ENCODE data around the gene IRF8.

DNA sequence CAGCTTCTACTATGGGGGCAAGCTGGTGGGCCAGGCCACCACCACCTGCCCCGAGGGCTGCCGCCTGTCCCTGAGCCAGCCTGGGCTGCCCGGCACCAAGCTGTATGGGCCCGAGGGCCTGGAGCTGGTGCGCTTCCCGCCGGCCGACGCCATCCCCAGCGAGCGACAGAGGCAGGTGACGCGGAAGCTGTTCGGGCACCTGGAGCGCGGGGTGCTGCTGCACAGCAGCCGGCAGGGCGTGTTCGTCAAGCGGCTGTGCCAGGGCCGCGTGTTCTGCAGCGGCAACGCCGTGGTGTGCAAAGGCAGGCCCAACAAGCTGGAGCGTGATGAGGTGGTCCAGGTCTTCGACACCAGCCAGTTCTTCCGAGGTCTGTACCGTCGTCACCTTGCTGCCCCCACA lies 19.5 kb downstream of the IRF8 start:
- TF ChIP-seq, protein P1, sequence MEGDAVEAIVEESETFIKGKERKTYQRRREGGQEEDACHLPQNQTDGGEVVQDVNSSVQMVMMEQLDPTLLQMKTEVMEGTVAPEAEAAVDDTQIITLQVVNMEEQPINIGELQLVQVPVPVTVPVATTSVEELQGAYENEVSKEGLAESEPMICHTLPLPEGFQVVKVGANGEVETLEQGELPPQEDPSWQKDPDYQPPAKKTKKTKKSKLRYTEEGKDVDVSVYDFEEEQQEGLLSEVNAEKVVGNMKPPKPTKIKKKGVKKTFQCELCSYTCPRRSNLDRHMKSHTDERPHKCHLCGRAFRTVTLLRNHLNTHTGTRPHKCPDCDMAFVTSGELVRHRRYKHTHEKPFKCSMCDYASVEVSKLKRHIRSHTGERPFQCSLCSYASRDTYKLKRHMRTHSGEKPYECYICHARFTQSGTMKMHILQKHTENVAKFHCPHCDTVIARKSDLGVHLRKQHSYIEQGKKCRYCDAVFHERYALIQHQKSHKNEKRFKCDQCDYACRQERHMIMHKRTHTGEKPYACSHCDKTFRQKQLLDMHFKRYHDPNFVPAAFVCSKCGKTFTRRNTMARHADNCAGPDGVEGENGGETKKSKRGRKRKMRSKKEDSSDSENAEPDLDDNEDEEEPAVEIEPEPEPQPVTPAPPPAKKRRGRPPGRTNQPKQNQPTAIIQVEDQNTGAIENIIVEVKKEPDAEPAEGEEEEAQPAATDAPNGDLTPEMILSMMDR (IDR thresholded peaks at IDR 0.05; ENCODE audit: low read depth, low read length, poor library complexity, severe bottlenecking) = no peak
- no peak for TF ChIP-seq EZH2phosphoT487 (IDR thresholded peaks at IDR 0.05; ENCODE audit: borderline replicate concordance, low read length)

Measured in DOHH2 (cell line).